Thyroid gland (tissue), 4 donors: ENCODE measurements around the gene SPEM3. TPM values are rescaled to one million over a fixed set of nuclear protein-coding genes. Genes with fewer than 3 reads are reported as not detected.

Experiments used
- DNase-seq, 2 donors: peaks; one replicate each; pipeline ENCODE4 v3.0.0-alpha.2; 2019
- H3K27ac ChIP-seq, 3 donors: fragments of 200-600 bp; sonication (generic); 1 replicate in 2 of 3; 2 replicates in 1 of 3; pipeline ENCODE4 v1.5.1; 2016 to 2019; ENCODE audit warnings: mild to moderate bottlenecking in 1 of 3, moderate library complexity in 1 of 3
- H3K27me3 ChIP-seq: fragments of 200-600 bp; sonication (generic); one replicate; pipeline ENCODE4 v1.5.1; 2019
- H3K36me3 ChIP-seq, 2 donors: fragments of 200-600 bp; sonication (generic); one replicate each; pipeline ENCODE4 v1.5.1; 2016 to 2019
- H3K4me1 ChIP-seq, 2 donors: fragments of 200-600 bp; sonication (generic); one replicate each; pipeline ENCODE4 v1.5.1; 2017 to 2019
- H3K4me3 ChIP-seq, 3 donors: fragments of 200-600 bp; sonication (generic); replicated peaks in 1 of 3; 1 replicate in 2 of 3; 2 replicates in 1 of 3; pipeline ENCODE4 v1.5.1; 2016; ENCODE audit warnings: mild to moderate bottlenecking in 1 of 3
- H3K9me3 ChIP-seq: fragments of 200-600 bp; sonication (generic); one replicate; pipeline ENCODE4 v1.5.1; 2017
- CTCF ChIP-seq, 6 experiments: fragments of 200-600 bp in 3 of 6; fragments of 450-650 bp in 3 of 6; sonication (generic) in 3 of 6; IDR thresholded peaks; one replicate each; pipeline ENCODE4 v1.5.1; 2016 to 2019; ENCODE audit warnings: antibody characterized with exemption in 6 of 6, mild to moderate bottlenecking in 2 of 6, inconsistent platforms in 1 of 6, moderate library complexity in 1 of 6
- POLR2A ChIP-seq, 2 donors: fragments of 450-650 bp; IDR thresholded peaks; one replicate each; pipeline ENCODE4 v1.6.1; 2017; ENCODE audit warnings: antibody characterized with exemption in 2 of 2, mild to moderate bottlenecking in 2 of 2, moderate library complexity in 1 of 2
- WGBS, 2 donors: methylation state at CpG; one replicate each; pipeline ENCODE4 v1.1.5; 2017; 5-methylcytosine and 5-hydroxymethylcytosine counted together
- intact Hi-C: fragments of 100-400 bp; cut with DNase I; formaldehyde crosslinking; loops from one replicate; pipeline ENCODE4 v1.15.1; 2023
- total RNA-seq, 4 donors: library from RNA; depleted of rRNA; stranded (reverse); fragments of >200 nt; gene quantifications; one replicate each; pipeline ENCODE4 v1.2.3, GENCODE V29; 2016

The SPEM3 gene
- total RNA-seq, 4 donors from 2014 or later: not detected

- intact Hi-C loops: loop anchor here (5.0 kb wide), 1 partner anchor 34 kb away; the partner anchor contains the start of gene ZBTB4
- 79 to 80% methylated on average over 7 of the region's 7 CpGs for WGBS, 2 donors
- H3K27me3 ChIP-seq: no peaks in the 10 kb centered on the region
- peak in 1 of 2 donors; percentile 17 for DNase-seq
- TF ChIP-seq CTCF (IDR thresholded peaks at IDR 0.05): no peak
- TF ChIP-seq POLR2A (IDR thresholded peaks at IDR 0.05): no peak
- no peaks in the 10 kb centered on the region for H3K9me3 ChIP-seq
- H3K27ac ChIP-seq: no peak overlapping the region
- H3K4me3 ChIP-seq: no peak overlapping the region
- no peaks in the 10 kb centered on the region for H3K36me3 ChIP-seq
- peaks cover 11 to 36% of the 10 kb centered on the region in 2 donors for H3K4me1 ChIP-seq
Measured at GRCh38 chr17:7443499-7444485, 15.1 kb downstream of the SPEM3 start.

- 5% methylated on average over 20 to 43 of the region's 51 CpGs for WGBS, 2 donors
- peak within 1 kb of the TSS; percentile 9 to 45 (median 30) for H3K4me3 ChIP-seq
- DNase-seq: peak; percentile 90 to 92
Measured at GRCh38 chr17:7444682-7445618, 16.3 kb downstream of the SPEM3 start, which contains the start of gene CHRNB1. TSS of gene CHRNB1 (plus strand) at chr17:7445061. CDS start at chr17:7445128, 67 bp downstream.

GRCh38 chr17:7445619-7445968 is 16.9 kb downstream of the SPEM3 start:
- Histone ChIP-seq H3K36me3 (no peaks in the 10 kb centered on the region), H3K4me3 (peak overlapping the region; percentile 9 to 45 (median 30)), H3K9me3 (no peaks in the 10 kb centered on the region), H3K27ac (peak overlapping the region in 2 of 3 donors; percentile 58 to 66), H3K27me3 (no peaks in the 10 kb centered on the region), H3K4me1 (peaks cover 4 to 18% of the 10 kb centered on the region in 2 donors)
- WGBS, 2 donors: 2 to 3% methylated on average over 16 of the region's 16 CpGs
- TF ChIP-seq CTCF (IDR thresholded peaks at IDR 0.05): no peak
- TF ChIP-seq POLR2A (IDR thresholded peaks at IDR 0.05): no peak
- intact Hi-C loops: no loop called here
- peak; percentile 68 to 78 for DNase-seq

More at GRCh38 chr17:7444682-7445618, 16.3 kb downstream of the SPEM3 start, which contains the start of gene CHRNB1:
- Histone ChIP-seq H3K27ac (peak within 1 kb of the TSS in 2 of 3 donors; percentile 66 to 87), H3K27me3 (no peaks in the 10 kb centered on the region), H3K9me3 (no peaks in the 10 kb centered on the region), H3K4me1 (peaks cover 4 to 24% of the 10 kb centered on the region in 2 donors), H3K36me3 (no peaks in the 10 kb centered on the region)
- TF ChIP-seq CTCF (IDR thresholded peaks at IDR 0.05) (peak in 3 of 6 experiments; percentile 8 to 20 (median 20)), POLR2A (IDR thresholded peaks at IDR 0.05) (peak in 1 of 2 donors; percentile 56)
- intact Hi-C loops: loop anchor here (5.0 kb wide), 1 partner anchor 32 kb away; the partner anchor contains the start of gene ZBTB4

GRCh38 chr17:7448461-7448860 is 19.8 kb downstream of the SPEM3 start:
- no peaks in the 10 kb centered on the region for H3K9me3 ChIP-seq
- no peak for DNase-seq
- H3K36me3 ChIP-seq: no peaks in the 10 kb centered on the region
- TF ChIP-seq CTCF (IDR thresholded peaks at IDR 0.05) (no peak), POLR2A (IDR thresholded peaks at IDR 0.05) (no peak)
- no peak overlapping the region for H3K4me3 ChIP-seq
- H3K4me1 ChIP-seq: peaks cover 4 to 13% of the 10 kb centered on the region in 2 donors
- 93 to 97% methylated on average over 6 to 7 of the region's 7 CpGs for WGBS, 2 donors
- H3K27ac ChIP-seq: no peak overlapping the region
- no peaks in the 10 kb centered on the region for H3K27me3 ChIP-seq
- intact Hi-C loops: no loop called here
